Fibroblast of lung (primary cell): ENCODE measurements around the gene CFAP61.

Source experiments
- CTCF ChIP-seq, 2 donors: IDR thresholded peaks in 1 of 2; conservative IDR thresholded peaks in 1 of 2; 1 replicate in 1 of 2; 2 replicates in 1 of 2; pipeline ENCODE4 v1.5.1; 2011 to 2012; ENCODE audit warnings: low read length in 2 of 2, control low read depth in 1 of 2, inconsistent platforms in 1 of 2, low read depth in 1 of 2, mild to moderate bottlenecking in 1 of 2
- EZH2 ChIP-seq: IDR thresholded peaks from 2 replicates; pipeline ENCODE4 v1.5.1; 2012; ENCODE audit warnings: low read length, control low read depth, mild to moderate bottlenecking; ENCODE audit errors: missing control alignments

DNA sequence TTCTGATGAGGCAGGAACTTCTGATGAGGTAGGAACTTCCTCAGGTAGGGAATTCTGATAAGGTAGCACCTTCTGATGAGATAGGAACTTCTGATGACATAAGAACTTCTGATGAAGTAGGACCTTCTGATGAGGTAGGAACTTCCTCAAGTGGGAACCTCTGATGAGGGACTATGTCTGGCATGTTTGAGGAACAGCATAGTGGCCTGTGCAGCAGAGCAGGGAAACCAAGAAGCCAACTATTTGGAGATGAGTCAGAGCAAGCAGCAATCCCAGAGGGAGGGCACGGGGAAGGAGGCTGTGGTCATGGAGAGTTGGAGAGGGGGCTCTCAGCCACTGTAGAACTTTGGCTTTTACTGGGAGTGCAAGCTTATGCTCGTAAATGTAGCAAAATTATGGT, 132.4 kb downstream of the CFAP61 start:
- TF ChIP-seq CTCF (conservative IDR thresholded peaks at IDR 0.05 in 1 of 2, IDR thresholded peaks at IDR 0.05 in 1 of 2; ENCODE audit: low read depth in 1 of 2, low read length in 2 of 2): no peak
- no peak for TF ChIP-seq EZH2
